Liver (tissue), 3 donors: ENCODE measurements around the gene TARS2.

ENCODE experiments used
- CTCF ChIP-seq: fragments of 150-350 bp; IDR thresholded peaks from 2 replicates; pipeline ENCODE4 v1.5.1; 2017; ENCODE audit warnings: improper control_type of control experiment, low read depth, low read length; ENCODE audit not compliant: missing input control
- GABPA ChIP-seq, 2 donors: IDR thresholded peaks in 1 of 2; conservative IDR thresholded peaks in 1 of 2; 2 replicates each; pipeline ENCODE4 v1.6.1; 2016; ENCODE audit warnings: antibody characterized with exemption in 2 of 2, mild to moderate bottlenecking in 1 of 2, moderate library complexity in 1 of 2
- JUND ChIP-seq, 2 donors: IDR thresholded peaks; 2 replicates each; pipeline ENCODE4 v1.6.1; 2016; ENCODE audit warnings: antibody characterized with exemption in 2 of 2
- MAX ChIP-seq: IDR thresholded peaks from 2 replicates; pipeline ENCODE4 v1.6.1; 2016; ENCODE audit warnings: antibody characterized with exemption
- RAD21 ChIP-seq, 2 donors: IDR thresholded peaks; 2 replicates each; pipeline ENCODE4 v1.6.1; 2016; ENCODE audit warnings: antibody characterized with exemption in 2 of 2, mild to moderate bottlenecking in 2 of 2
- TAF1 ChIP-seq: conservative IDR thresholded peaks from 2 replicates; pipeline ENCODE4 v1.6.1; 2016; ENCODE audit warnings: antibody characterized with exemption, mild to moderate bottlenecking
- YY1 ChIP-seq: IDR thresholded peaks from 2 replicates; pipeline ENCODE4 v1.6.1; 2016; ENCODE audit warnings: antibody characterized with exemption, mild to moderate bottlenecking
- ZBTB33 ChIP-seq: IDR thresholded peaks from 2 replicates; pipeline ENCODE4 v1.6.1; 2016; ENCODE audit warnings: antibody characterized with exemption
- donor health status: healthy.
- donor health status: healthy.

- TF ChIP-seq CTCF (no peak), MAX (no peak), RAD21 (IDR thresholded peaks at IDR 0.05) (no peak), YY1 (no peak), ZBTB33 (no peak), GABPA (IDR thresholded peaks at IDR 0.05 in 1 of 2, conservative IDR thresholded peaks at IDR 0.05 in 1 of 2) (no peak), TAF1 (no peak), JUND (IDR thresholded peaks at IDR 0.05) (no peak)
Observed at GRCh38 chr1:150553392-150554085, 66.3 kb downstream of the TARS2 start.
